GM06990 (cell line): ENCODE results near the gene PTPN21.

ENCODE experiments used
- DNase-seq: peaks from one replicate; pipeline ENCODE4 v3.0.0-alpha.2; 2011; ENCODE audit not compliant: insufficient read length; ENCODE audit errors: extremely low read depth
- H3K27me3 ChIP-seq: replicated peaks from 2 replicates; pipeline ENCODE4 v1.6.0; 2011; ENCODE audit warnings: low read length; ENCODE audit not compliant: control insufficient read depth, insufficient read depth
- H3K36me3 ChIP-seq: 2 replicates; pipeline ENCODE4 v1.5.1; 2011; ENCODE audit warnings: low read length; ENCODE audit not compliant: control insufficient read depth, insufficient read depth
- H3K4me3 ChIP-seq: replicated peaks from 2 replicates; pipeline ENCODE4 v1.5.1; 2011; ENCODE audit warnings: low read depth, mild to moderate bottlenecking, control low read depth, low read length
- TF ChIP-seq, protein P1 (sequence below): IDR thresholded peaks from 2 replicates; pipeline ENCODE4 v1.5.1; 2011; ENCODE audit warnings: low read length, control low read depth, mild to moderate bottlenecking, inconsistent platforms; ENCODE audit not compliant: insufficient read depth, poor library complexity, severe bottlenecking

Gene PTPN21

DNA sequence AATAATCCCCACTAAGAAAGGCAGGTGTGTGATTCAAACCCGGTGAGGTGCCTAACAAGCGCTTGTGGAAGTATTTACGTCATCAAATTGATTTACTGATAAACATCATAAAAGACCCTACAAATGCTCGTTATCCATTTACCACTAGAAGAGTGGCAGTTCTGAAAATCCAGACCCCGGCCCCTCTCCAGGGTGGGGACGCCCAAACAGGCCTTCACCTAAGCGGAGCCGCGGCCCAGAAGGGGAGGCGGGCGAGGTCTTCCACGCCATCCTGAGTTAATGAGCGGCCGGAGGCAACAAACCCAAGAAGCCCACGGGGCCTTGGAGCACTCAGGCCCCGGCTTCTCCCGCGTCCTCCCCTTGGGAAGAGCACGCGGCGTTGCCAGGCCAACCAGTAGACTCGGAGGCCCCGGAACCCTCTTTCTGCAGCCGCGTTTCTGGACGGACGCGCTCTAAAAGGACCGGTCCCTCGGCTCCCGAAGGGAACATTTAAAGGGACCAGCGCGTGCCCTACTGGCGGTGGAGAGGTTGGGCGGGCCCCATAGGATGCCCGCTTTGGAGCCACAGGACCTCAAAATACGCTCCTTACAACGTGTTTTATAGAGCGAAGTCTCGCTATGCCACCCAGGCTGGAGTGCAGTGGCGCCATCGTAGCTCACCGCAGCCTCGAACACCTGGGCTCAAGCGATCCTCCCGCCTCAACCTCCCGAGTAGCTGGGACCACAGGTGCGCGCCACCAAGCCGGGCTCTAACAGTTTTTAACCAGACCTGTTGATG is 3.5 kb downstream of the PTPN21 start:
- TF ChIP-seq, protein P1, sequence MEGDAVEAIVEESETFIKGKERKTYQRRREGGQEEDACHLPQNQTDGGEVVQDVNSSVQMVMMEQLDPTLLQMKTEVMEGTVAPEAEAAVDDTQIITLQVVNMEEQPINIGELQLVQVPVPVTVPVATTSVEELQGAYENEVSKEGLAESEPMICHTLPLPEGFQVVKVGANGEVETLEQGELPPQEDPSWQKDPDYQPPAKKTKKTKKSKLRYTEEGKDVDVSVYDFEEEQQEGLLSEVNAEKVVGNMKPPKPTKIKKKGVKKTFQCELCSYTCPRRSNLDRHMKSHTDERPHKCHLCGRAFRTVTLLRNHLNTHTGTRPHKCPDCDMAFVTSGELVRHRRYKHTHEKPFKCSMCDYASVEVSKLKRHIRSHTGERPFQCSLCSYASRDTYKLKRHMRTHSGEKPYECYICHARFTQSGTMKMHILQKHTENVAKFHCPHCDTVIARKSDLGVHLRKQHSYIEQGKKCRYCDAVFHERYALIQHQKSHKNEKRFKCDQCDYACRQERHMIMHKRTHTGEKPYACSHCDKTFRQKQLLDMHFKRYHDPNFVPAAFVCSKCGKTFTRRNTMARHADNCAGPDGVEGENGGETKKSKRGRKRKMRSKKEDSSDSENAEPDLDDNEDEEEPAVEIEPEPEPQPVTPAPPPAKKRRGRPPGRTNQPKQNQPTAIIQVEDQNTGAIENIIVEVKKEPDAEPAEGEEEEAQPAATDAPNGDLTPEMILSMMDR: no peak
- no peak overlapping the region for H3K4me3 ChIP-seq
- DNase-seq: peak; percentile 37

DNA sequence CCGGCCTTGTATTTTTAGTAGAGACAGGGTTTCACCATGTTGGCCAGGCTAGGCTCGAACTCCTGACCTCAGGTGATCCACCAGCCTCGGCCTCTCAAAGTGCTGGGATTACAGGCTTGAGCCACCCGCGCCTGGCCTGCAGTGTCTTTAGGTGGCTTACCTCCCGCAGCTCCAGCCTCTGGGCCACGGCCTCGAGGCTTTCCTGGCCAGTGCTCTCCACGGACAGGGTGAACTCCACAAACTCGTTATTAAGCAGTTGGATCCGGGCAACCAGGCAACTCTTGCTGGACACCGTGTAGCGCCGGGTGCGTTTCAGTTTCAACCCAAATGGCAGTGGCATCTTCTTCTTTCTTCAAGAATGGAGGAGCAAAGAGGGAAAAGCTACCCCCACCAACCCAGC is 4.7 kb downstream of the PTPN21 start:
- TF ChIP-seq, protein P1: no peak
- Histone ChIP-seq H3K27me3 (no peaks in the 10 kb centered on the region), H3K36me3 (no peaks in the 10 kb centered on the region), H3K4me3 (no peak overlapping the region)
- no peak for DNase-seq

More for the DNA sequence above, 3.5 kb downstream of the PTPN21 start:
- no peaks in the 10 kb centered on the region for H3K36me3 ChIP-seq
- no peaks in the 10 kb centered on the region for H3K27me3 ChIP-seq

DNA sequence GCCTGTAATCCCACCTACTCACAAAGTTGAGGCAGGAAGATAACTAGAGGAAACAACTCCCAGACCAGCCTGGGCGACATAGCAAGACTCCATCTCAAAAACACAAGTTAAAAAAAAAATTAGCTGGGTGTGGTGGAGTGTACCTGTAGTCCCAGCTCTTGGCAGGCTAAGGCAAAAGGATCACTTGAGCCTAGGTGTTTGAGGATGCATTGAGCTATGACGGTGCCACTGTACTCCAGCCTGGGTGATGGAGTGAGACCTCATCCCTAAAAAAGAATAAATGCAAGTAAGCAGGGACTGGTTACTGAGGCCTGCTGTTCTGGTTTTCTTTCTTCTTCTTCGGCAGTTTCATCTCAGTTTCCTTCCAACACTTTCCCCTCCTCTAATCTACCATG is 7.4 kb downstream of the PTPN21 start:
- Histone ChIP-seq H3K27me3 (no peaks in the 10 kb centered on the region), H3K36me3 (no peaks in the 10 kb centered on the region), H3K4me3 (no peak overlapping the region)
- DNase-seq: no peak
- TF ChIP-seq, protein P1: no peak

DNA sequence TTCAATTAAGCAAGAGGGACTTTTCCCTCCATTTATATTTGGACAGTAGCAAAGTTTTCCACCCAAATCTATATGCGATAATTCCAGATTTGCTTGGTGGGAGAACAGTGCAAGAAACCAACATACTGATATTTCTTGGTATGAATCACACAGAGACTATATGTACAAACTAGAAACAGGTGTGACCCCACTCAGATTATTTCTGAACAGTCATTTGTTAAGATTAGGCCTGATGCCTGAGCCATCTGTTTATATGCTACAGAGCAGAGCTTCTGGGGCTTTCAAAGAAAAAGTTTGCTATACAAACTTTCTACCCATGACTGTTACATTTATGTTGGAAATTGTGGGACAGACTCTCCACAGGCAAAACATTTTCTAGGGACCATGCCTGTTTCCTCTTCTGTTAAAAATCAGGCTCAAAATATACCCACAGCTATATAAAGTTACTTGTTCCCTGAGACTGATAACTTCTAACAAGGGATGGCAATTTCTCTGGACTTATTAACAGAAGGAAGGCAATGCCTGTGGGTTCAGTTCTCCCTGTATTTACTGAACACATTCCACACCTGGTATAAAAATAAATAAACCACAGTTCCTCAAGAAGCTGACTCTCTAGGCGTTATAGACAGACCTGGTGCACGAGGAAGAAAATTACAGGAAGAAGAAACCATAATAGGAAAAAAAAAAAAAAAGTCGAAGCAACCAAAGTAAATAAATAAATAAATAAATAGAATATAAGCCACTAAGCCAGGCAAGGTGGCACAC is 8.0 kb downstream of the PTPN21 start:
- H3K36me3 ChIP-seq: no peaks in the 10 kb centered on the region
- H3K27me3 ChIP-seq: no peaks in the 10 kb centered on the region
- DNase-seq: no peak
- H3K4me3 ChIP-seq: no peak overlapping the region
- TF ChIP-seq, protein P1: no peak

DNA sequence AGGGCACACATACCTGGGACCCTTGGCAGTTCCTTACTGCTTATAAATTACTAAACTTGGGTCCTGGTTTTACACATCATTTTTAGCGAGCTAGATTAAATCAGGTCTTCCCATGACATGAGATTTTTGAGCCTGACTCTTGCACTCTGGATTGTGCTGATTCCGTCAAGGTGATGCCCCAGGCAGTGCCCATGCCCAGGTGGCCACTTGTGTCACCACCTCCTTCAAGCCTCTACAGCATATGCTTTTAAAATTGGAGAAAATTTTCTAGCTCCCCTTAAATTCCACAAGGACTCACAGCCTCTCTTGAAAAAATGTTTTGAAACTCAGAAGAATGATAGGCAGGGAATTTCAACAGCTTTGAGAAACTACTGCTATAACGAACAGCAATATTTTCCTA is 9.6 kb downstream of the PTPN21 start:
- no peaks in the 10 kb centered on the region for H3K36me3 ChIP-seq
- H3K4me3 ChIP-seq: no peak overlapping the region
- no peaks in the 10 kb centered on the region for H3K27me3 ChIP-seq
- no peak for DNase-seq
- TF ChIP-seq, protein P1: no peak
